ENCODE measurements around the gene ALOX15. TPM values are rescaled to one million over a fixed set of nuclear protein-coding genes. Genes with fewer than 3 reads are reported as not detected.
"Not testable (repeated sequence)": the region's sequence is repeated elsewhere in the genome, so short reads cannot be mapped to it uniquely, and the experiment has no call there.

Gene ALOX15, protein sequence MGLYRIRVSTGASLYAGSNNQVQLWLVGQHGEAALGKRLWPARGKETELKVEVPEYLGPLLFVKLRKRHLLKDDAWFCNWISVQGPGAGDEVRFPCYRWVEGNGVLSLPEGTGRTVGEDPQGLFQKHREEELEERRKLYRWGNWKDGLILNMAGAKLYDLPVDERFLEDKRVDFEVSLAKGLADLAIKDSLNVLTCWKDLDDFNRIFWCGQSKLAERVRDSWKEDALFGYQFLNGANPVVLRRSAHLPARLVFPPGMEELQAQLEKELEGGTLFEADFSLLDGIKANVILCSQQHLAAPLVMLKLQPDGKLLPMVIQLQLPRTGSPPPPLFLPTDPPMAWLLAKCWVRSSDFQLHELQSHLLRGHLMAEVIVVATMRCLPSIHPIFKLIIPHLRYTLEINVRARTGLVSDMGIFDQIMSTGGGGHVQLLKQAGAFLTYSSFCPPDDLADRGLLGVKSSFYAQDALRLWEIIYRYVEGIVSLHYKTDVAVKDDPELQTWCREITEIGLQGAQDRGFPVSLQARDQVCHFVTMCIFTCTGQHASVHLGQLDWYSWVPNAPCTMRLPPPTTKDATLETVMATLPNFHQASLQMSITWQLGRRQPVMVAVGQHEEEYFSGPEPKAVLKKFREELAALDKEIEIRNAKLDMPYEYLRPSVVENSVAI
- 1 to 10 TPM in 1 of 4 donors, under 1 TPM in 3; 0.17 to 1.1 (median 0.38) TPM for polyA plus RNA-seq (ENCODE audit: insufficient read length in 4 of 4)

GRCh38 chr17:4641297-4642195, at the start of gene ALOX15:
TSS of gene ALOX15 (minus strand) at chr17:4641678. CDS start at chr17:4641651, 27 bp downstream.
- DNase-seq (ENCODE audit: low read depth in 4 of 4, low spot score in 3 of 4): no peak

DNA sequence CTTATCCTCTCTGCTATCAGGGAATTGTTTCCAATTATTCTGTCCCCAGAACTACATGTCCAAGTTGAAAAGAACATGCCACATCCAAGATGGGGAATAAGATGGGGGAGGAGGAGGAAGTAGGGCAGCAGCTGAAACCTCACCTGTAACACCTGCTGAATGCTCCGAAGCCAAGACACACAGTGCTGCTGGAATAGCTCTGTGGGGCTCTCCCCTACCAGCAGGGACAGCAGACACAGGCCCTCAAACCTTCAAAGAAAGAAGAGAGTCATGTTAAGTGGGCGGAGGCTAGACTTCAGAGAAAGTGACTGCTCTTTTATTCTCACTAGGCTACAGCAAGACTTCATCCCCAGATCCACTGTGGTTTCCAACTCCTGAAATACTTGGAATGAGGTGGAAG, 49.3 kb upstream of the ALOX15 start:
- no peak for DNase-seq (ENCODE audit: low read depth in 4 of 4, low spot score in 3 of 4)

DNA sequence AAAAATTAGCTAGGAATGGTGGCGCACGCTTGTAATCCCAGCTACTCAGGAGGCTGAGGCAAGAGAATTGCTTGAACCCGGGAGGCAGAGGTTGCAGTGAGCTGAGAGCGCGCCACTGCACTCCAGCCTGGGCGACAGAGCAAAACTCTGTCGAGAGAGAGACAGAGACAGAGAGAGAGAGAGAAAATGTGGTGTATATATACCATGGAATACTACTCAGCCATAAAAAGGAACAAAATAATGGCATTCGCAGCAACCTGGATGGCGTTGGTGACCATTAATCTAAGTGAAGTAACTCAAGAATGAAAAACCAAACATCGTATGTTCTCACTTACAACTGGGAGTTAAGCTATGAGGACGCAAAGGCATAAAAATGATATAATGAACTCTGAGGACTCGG, 48.4 kb upstream of the ALOX15 start:
- DNase-seq (ENCODE audit: low read depth in 4 of 4, low spot score in 3 of 4): not testable (repeated sequence)

DNA sequence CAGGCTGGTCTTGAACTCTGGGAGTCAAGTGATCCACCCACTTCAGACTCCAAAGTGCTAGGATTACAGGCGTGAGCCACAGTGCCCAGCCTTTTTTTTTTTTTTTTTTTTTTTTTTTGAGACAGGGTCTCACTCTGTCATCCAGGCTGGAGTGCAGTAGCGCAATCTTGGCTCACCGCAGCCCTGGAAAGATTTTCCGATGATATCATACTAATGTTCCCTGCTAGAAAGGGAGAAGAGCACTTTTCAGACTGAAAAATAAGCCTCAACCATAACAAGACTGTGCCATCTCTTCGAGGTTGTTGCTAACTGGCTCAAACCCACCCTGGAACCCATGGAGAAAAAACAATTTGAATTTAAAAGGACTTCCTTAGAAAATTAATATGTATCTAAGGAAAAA, 42.3 kb upstream of the ALOX15 start:
- DNase-seq (ENCODE audit: low read depth in 4 of 4, low spot score in 3 of 4): not testable (repeated sequence)

GRCh38 chr17:4679658-4680057, 38.2 kb upstream of the ALOX15 start:
- DNase-seq (ENCODE audit: low read depth in 4 of 4, low spot score in 3 of 4): no peak

DNA sequence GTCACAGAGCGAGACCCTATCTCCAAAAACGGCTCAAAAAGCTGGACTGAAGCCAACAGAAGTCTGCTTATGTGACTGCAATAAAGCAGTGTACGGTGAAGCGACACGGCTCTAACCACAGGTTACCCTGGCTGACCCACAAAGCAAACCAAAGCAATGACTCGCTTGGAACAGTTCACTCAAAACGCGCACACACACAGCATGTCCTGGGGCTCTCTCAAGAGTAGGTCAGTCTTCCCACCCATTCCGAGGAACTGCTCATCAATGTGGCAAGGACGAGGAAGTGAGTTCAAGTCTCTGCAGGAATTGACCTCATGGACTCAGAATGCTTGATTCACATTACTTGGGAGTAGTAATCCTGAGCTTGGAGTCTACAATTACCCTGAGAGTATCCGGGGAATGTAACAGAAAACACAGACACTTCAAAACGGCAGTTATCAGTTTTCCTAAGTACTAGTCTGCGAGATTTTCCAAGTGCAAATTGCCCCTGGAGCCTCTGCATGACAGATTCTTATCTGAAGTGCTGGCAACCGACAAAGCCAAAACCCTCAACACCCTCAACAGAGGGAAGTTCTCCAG, 37.1 kb upstream of the ALOX15 start:
- DNase-seq (ENCODE audit: low read depth in 4 of 4, low spot score in 3 of 4): no peak

GRCh38 chr17:4676791-4677190, 35.3 kb upstream of the ALOX15 start:
- DNase-seq (ENCODE audit: low read depth in 4 of 4, low spot score in 3 of 4): no peak

DNA sequence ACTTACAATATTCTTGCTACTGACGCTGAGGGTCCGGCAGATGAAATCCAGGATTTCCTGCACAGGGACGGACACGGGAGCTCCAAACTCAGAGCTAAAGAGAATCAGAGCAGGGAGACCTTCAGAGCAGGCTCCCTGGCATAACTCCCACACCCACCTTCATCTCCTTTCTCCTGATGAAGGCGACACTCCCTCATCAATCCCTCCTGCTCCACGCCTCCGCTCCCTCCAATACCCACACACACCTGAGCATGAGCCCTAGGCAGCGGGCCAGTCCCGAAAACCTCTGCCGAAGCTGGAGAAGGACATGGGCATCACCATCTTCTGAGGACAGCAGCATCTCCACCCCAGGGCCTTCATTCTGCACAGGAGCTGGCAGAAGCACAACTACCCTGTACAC, 34.3 kb upstream of the ALOX15 start:
- no peak for DNase-seq (ENCODE audit: low read depth in 4 of 4, low spot score in 3 of 4)

- no peak for DNase-seq (ENCODE audit: low read depth in 4 of 4, low spot score in 3 of 4)
These were observed 33.2 kb upstream of the ALOX15 start for GRCh38 chr17:4674685-4674998.

- no peak for DNase-seq (ENCODE audit: low read depth in 4 of 4, low spot score in 3 of 4)
These were observed 32.7 kb upstream of the ALOX15 start for GRCh38 chr17:4673986-4674684.

GRCh38 chr17:4673169-4673568, 31.7 kb upstream of the ALOX15 start:
- DNase-seq (ENCODE audit: low read depth in 4 of 4, low spot score in 3 of 4): no peak

DNA sequence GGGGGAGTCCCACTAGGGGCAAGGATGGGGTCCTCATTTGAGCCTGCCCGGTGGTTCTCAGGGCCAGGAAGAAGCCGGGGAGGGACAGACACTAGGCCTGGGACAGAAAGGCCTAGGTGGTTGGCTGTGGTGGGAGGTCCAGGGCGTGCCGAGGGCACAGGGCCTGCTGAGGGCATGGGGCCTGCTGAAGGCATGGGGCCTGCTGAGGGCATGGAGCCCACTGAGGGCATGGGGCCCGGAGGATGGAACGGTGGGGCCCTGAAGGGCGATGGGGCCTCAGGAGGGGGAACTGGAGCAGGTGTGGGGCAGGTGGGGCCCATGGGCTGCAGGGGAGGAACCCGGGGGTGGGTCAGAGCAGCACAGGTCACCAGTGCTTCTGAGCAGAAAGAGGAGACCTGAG, 31.3 kb upstream of the ALOX15 start:
- DNase-seq (ENCODE audit: low read depth in 4 of 4, low spot score in 3 of 4): no peak

GRCh38 chr17:4672055-4672630, 30.7 kb upstream of the ALOX15 start:
- no peak for DNase-seq (ENCODE audit: low read depth in 4 of 4, low spot score in 3 of 4)

DNA sequence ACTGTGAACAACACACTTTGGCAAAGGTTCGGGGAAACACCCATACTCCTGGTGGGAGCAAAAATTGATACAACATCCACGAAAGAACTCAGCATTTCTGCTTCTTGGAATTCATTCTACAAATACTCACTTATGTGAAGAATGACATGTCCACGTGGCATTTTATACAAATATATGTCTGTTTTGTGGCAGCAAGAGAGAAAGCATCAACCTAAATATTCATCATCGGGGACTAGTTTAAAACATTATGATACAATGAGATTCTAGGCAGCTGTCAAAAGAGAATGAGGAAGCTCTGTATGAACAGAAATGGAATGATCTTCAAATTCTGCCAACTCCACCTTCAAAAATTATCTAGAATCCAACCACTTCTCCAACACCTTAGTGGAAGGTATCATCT, 25.7 kb upstream of the ALOX15 start:
- DNase-seq (ENCODE audit: low read depth in 4 of 4, low spot score in 3 of 4): no peak

- DNase-seq (ENCODE audit: low read depth in 4 of 4, low spot score in 3 of 4): no peak
These were observed 24.8 kb upstream of the ALOX15 start for GRCh38 chr17:4666296-4666695.

DNA sequence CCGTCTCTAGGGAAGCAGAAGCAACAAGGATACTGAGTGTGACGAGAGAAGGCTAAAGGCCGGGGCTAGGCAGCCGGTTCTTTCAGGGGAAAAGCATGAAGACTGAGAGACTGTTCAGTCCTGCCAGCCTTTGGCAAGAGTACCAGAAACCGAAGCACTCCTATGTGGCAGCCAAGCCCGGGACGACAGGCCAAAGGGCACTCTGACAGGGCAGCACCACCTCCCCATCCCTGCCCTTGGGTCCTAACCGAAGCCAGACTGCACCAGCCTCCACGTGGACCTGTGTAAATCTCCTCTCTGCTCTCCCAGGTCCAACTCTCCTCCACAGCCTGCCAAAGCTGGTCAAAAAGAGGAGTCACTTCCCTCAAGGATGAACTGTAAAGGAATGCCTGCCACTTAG, 23.5 kb upstream of the ALOX15 start:
- no peak for DNase-seq (ENCODE audit: low read depth in 4 of 4, low spot score in 3 of 4)

DNA sequence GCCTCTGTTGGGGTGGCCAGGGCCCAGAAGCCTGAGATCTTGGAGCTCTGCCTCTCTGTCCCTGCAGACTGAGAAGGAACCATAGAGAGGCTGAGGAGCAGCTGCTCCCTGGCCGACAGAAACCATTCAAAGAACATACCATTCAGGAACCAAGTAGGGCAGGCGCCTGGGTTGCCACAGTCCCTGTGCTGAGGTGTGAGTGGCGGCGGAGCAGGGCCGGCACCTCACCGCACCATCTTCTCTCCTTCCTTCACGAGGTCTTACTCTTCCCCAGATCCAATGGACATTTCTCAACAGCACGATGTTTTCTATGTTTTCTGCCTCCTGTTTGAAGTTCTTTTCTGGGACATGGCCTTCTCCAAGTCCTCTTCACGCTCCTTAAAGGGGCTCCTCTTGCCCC, 22.8 kb upstream of the ALOX15 start:
- no peak for DNase-seq (ENCODE audit: low read depth in 4 of 4, low spot score in 3 of 4)

DNA sequence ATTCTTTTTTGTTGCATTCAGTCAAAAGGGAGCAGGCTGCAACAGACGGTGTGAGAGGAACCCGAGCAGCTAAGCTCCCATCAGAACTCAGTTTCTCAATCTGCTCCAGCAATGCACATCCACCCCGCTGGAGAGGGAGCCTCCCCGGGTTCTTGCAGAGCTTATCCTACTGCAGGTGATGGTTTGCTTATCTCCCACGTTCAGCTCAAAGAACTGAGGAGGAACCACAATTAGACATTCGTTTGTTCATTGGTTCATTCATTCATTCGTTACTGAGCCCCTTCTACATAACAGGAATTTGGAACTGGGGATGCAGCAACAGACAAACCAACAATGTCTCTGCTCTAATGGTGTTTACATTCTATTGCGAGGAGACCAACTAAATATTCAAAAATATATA, 22.2 kb upstream of the ALOX15 start:
- no peak for DNase-seq (ENCODE audit: low read depth in 4 of 4, low spot score in 3 of 4)

GRCh38 chr17:4658478-4659305, 17.2 kb upstream of the ALOX15 start:
- DNase-seq (ENCODE audit: low read depth in 4 of 4, low spot score in 3 of 4): no peak

Measured in right renal pelvis (tissue), 4 donors.